HuH-7 (cell line): ENCODE measurements around the gene RAB12.
"Not testable (repeated sequence)": the region's sequence is repeated elsewhere in the genome, so short reads cannot be mapped to it uniquely, and the experiment has no call there.

ENCODE experiments used
- DNase-seq: peaks from one replicate; pipeline ENCODE4 v3.0.0; 2011; ENCODE audit warnings: low spot score

RAB12 gene

GRCh38 chr18:8651478-8652261 lies 42.4 kb downstream of the RAB12 start:
- not testable (repeated sequence) for DNase-seq

- peak; percentile 61 for DNase-seq
Observed at GRCh38 chr18:8654503-8655451, 45.5 kb downstream of the RAB12 start.

GRCh38 chr18:8656232-8656631 lies 47.0 kb downstream of the RAB12 start:
- no peak for DNase-seq

GRCh38 chr18:8657050-8657820 lies 48.0 kb downstream of the RAB12 start:
- DNase-seq, result no peak

GRCh38 chr18:8657873-8658470 lies 48.7 kb downstream of the RAB12 start:
- no peak for DNase-seq

GRCh38 chr18:8658858-8659485 lies 49.7 kb downstream of the RAB12 start:
- no peak for DNase-seq

GRCh38 chr18:8659609-8660242 lies 50.5 kb downstream of the RAB12 start:
- DNase-seq, result no peak

- no peak for DNase-seq
Observed at GRCh38 chr18:8660316-8660715, 51.1 kb downstream of the RAB12 start.

- peak; percentile 28 for DNase-seq
Observed at GRCh38 chr18:8661754-8662559, 52.7 kb downstream of the RAB12 start.

- DNase-seq, result no peak
Observed at GRCh38 chr18:8662560-8663255, 53.5 kb downstream of the RAB12 start.

GRCh38 chr18:8667846-8668245 lies 58.6 kb downstream of the RAB12 start:
- no peak for DNase-seq

GRCh38 chr18:8668381-8668780 lies 59.1 kb downstream of the RAB12 start:
- no peak for DNase-seq

GRCh38 chr18:8669571-8669970 lies 60.3 kb downstream of the RAB12 start:
- DNase-seq, result no peak

- no peak for DNase-seq
Observed at GRCh38 chr18:8673256-8674209, 64.3 kb downstream of the RAB12 start.

GRCh38 chr18:8675057-8675456 lies 65.8 kb downstream of the RAB12 start:
- DNase-seq, result no peak

- no peak for DNase-seq
Observed at GRCh38 chr18:8681196-8681595, 72.0 kb downstream of the RAB12 start.

GRCh38 chr18:8684577-8684976 lies 75.3 kb downstream of the RAB12 start:
- DNase-seq, result no peak
